HepG2 (cell line): Measurements from ENCODE around the gene SPINDOC.

Experiments
- CBFB ChIP-seq: sonication (generic); formaldehyde crosslinking; IDR thresholded peaks from 2 replicates; pipeline ENCODE4 v1.4.0; 2020; ENCODE audit warnings: missing genetic modification reagents
- CTCF ChIP-seq: sonication (generic); formaldehyde crosslinking; IDR thresholded peaks from 2 replicates; pipeline ENCODE4 v1.5.0; 2020; ENCODE audit warnings: mild to moderate bottlenecking, missing genetic modification reagents, moderate library complexity
- EP300 ChIP-seq, 3 experiments: sonication (generic) in 1 of 3; formaldehyde crosslinking in 1 of 3; IDR thresholded peaks; 2 replicates each; pipeline versions ENCODE4 v1.5.1 to v1.6.1; 2011 to 2020; ENCODE audit warnings: low read depth in 2 of 3, low read length in 2 of 3, borderline replicate concordance in 1 of 3, improper control_type of control experiment in 1 of 3, mild to moderate bottlenecking in 1 of 3, missing genetic modification reagents in 1 of 3, moderate library complexity in 1 of 3
- EZH2 ChIP-seq: conservative IDR thresholded peaks from 2 replicates; pipeline ENCODE4 v1.6.1; 2012; ENCODE audit warnings: mild to moderate bottlenecking, low read depth, low read length, moderate library complexity
- FOSL1 ChIP-seq: sonication (generic); formaldehyde crosslinking; IDR thresholded peaks from 2 replicates; pipeline ENCODE4 v1.9.0; 2021; ENCODE audit warnings: missing genetic modification reagents, borderline replicate concordance
- IRF1 ChIP-seq: sonication (generic); formaldehyde crosslinking; IDR thresholded peaks from 2 replicates; pipeline ENCODE4 v1.4.0; 2020; ENCODE audit warnings: low read depth, mild to moderate bottlenecking, missing genetic modification reagents
- POLR2AphosphoS5 ChIP-seq: IDR thresholded peaks from 2 replicates; pipeline ENCODE4 v1.6.1; 2012; ENCODE audit warnings: low read depth, low read length
- PRPF4 ChIP-seq: fragments of 200-400 bp; formaldehyde crosslinking; IDR thresholded peaks from 2 replicates; pipeline ENCODE4 v1.6.1; 2016; ENCODE audit warnings: low read length, low read depth; ENCODE audit not compliant: poor library complexity, severe bottlenecking
- SMC3 ChIP-seq: IDR thresholded peaks from 2 replicates; pipeline ENCODE4 v1.6.1; 2011; ENCODE audit warnings: low read length, improper control_type of control experiment
- SNRNP70 ChIP-seq: fragments of 200-400 bp; formaldehyde crosslinking; IDR thresholded peaks from 2 replicates; pipeline ENCODE4 v1.6.1; 2017; ENCODE audit warnings: mild to moderate bottlenecking, low read depth, low read length, moderate library complexity
- TCF12 ChIP-seq, 2 experiments: fragments of 450-650 bp in 1 of 2; sonication (generic) in 1 of 2; formaldehyde crosslinking in 1 of 2; IDR thresholded peaks; 2 replicates each; pipeline versions ENCODE4 v1.6.1 to v1.8.0; 2017 to 2022; ENCODE audit warnings: antibody characterized with exemption in 1 of 2, mild to moderate bottlenecking in 1 of 2, missing genetic modification reagents in 1 of 2, moderate library complexity in 1 of 2
- ZKSCAN1 ChIP-seq: fragments of 150-350 bp; IDR thresholded peaks from 2 replicates; pipeline ENCODE4 v1.6.1; 2014; ENCODE audit warnings: low read length
- ZNF784 ChIP-seq: sonication (generic); formaldehyde crosslinking; IDR thresholded peaks from 2 replicates; pipeline ENCODE4 v1.5.1; 2020; ENCODE audit warnings: missing genetic modification reagents, mild to moderate bottlenecking, borderline replicate concordance
- TF ChIP-seq, protein P1 (sequence below): IDR thresholded peaks from 2 replicates; pipeline ENCODE4 v1.6.1; 2016

- TF ChIP-seq CBFB (CRISPR knock-in tag) (no peak), PRPF4 (no peak), TCF12 (IDR thresholded peaks at IDR 0.05) (no peak), TCF12 (CRISPR knock-in tag; IDR thresholded peaks at IDR 0.05) (no peak), SNRNP70 (no peak), EZH2 (no peak), SMC3 (peak; percentile 5; the same call in 1 of the 2 replicates), IRF1 (no peak), CTCF (CRISPR knock-in tag) (0 out of 2 replicates have a peak, but pooled peaks have one; percentile 7), ZNF784 (CRISPR knock-in tag) (no peak), POLR2AphosphoS5 (no peak), FOSL1 (CRISPR knock-in tag) (no peak), EP300 (IDR thresholded peaks at IDR 0.05; ENCODE audit: low read depth in 2 of 2, low read length in 2 of 2) (no peak), EP300 (CRISPR knock-in tag; IDR thresholded peaks at IDR 0.05; ENCODE audit: borderline replicate concordance) (no peak), ZKSCAN1 (no peak)
- TF ChIP-seq, protein P1, sequence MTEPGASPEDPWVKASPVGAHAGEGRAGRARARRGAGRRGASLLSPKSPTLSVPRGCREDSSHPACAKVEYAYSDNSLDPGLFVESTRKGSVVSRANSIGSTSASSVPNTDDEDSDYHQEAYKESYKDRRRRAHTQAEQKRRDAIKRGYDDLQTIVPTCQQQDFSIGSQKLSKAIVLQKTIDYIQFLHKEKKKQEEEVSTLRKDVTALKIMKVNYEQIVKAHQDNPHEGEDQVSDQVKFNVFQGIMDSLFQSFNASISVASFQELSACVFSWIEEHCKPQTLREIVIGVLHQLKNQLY = no peak
These were observed 21.4 kb downstream of the SPINDOC start for GRCh38 chr11:63834535-63835157.
